Duodenal mucosa (tissue), 2 donors: ENCODE measurements around the gene LRP1.

ENCODE experiments used
- H3K27ac ChIP-seq: one replicate; pipeline ENCODE4 v1.7.0; 2013; ENCODE audit warnings: low read depth, low read length
- H3K27me3 ChIP-seq, 2 donors: one replicate each; pipeline ENCODE4 v1.7.0; 2013; ENCODE audit warnings: low read length in 2 of 2, control low read depth in 1 of 2; ENCODE audit not compliant: insufficient read depth in 2 of 2, control insufficient read depth in 1 of 2
- H3K36me3 ChIP-seq, 2 donors: one replicate each; pipeline ENCODE4 v1.7.0; 2013; ENCODE audit warnings: low read length in 2 of 2, control low read depth in 1 of 2; ENCODE audit not compliant: insufficient read depth in 2 of 2, control insufficient read depth in 1 of 2
- H3K4me1 ChIP-seq, 2 donors: one replicate each; pipeline ENCODE4 v1.7.0; 2013; ENCODE audit warnings: low read length in 2 of 2, control low read depth in 1 of 2; ENCODE audit not compliant: insufficient read depth in 2 of 2, control insufficient read depth in 1 of 2
- H3K4me3 ChIP-seq, 2 donors: one replicate each; pipeline ENCODE4 v1.7.0; 2013; ENCODE audit warnings: low read length in 2 of 2, low read depth in 1 of 2
- H3K9ac ChIP-seq, 2 donors: one replicate each; pipeline ENCODE4 v1.7.0; 2013; ENCODE audit warnings: low read length in 2 of 2, low read depth in 1 of 2
- H3K9me3 ChIP-seq, 2 donors: one replicate each; pipeline ENCODE4 v1.7.0; 2013; ENCODE audit warnings: low read length in 2 of 2, control low read depth in 1 of 2; ENCODE audit not compliant: control insufficient read depth in 1 of 2

Gene LRP1

GRCh38 chr12:57221169-57221917 is 93.1 kb downstream of the LRP1 start:
- no peaks in the 10 kb centered on the region for H3K9me3 ChIP-seq
- H3K4me3 ChIP-seq = no peak overlapping the region
- H3K9ac ChIP-seq = no peak overlapping the region
- peaks cover 10 to 22% of the 10 kb centered on the region in 2 donors for H3K4me1 ChIP-seq
- H3K36me3 ChIP-seq = no peaks in the 10 kb centered on the region
- no peak overlapping the region for H3K27ac ChIP-seq
- peaks cover 85 to 87% of the 10 kb centered on the region in 2 donors for H3K27me3 ChIP-seq

- Histone ChIP-seq H3K27me3 (peaks cover 80 to 93% of the 10 kb centered on the region in 2 donors), H3K36me3 (no peaks in the 10 kb centered on the region), H3K4me1 (peaks cover 9 to 13% of the 10 kb centered on the region in 2 donors), H3K4me3 (no peak overlapping the region), H3K9ac (no peak overlapping the region), H3K27ac (no peak overlapping the region), H3K9me3 (no peaks in the 10 kb centered on the region)
Observed at GRCh38 chr12:57222286-57223190, 94.3 kb downstream of the LRP1 start.

DNA sequence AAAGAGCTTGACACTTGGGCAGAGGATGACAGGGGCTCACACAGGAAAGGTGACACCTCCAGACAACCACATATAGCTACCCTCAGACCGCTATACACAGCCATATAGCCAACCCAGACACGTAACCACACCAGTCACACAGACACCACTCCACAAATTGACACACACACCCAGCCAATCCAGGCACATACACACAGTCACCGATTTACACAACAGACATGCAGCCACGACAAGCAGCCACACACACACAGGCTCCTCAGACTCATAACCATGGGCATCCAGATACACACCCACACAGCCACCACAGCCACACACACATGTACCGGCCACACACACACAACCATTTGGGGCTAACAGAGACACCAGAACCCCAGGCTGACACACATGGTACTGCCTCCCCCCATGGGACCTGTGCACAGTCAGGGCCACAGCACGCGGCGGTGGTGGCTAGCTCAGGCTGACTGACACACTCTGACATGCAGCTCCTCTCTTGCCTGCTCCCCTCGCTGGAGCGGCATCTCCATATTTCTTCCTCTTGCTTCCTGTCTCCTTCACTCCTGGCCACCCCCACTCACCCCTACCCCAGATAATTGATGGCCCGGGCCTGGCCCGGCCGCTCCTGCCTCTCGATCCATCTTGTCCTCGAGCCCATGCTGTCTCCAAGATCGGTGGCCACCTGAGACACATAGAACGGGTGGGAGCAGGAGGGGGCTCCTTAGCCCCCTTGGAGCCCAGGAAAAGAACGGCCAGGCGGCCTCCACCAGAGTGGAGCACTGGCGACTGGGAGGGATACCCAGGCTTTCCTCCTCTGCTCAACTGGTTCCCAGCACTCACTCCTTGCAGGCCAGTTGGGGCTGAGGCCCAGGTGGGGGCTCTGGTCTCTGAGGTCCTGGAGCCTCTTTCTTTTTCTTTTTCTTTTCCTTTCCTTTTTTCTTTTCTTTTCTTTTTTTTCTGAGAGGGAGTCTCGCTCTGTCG is 95.2 kb downstream of the LRP1 start:
- no peaks in the 10 kb centered on the region for H3K9me3 ChIP-seq
- peaks cover 10 to 11% of the 10 kb centered on the region in 2 donors for H3K4me1 ChIP-seq
- no peak overlapping the region for H3K9ac ChIP-seq
- no peaks in the 10 kb centered on the region for H3K36me3 ChIP-seq
- no peak overlapping the region for H3K4me3 ChIP-seq
- peaks cover 71 to 86% of the 10 kb centered on the region in 2 donors for H3K27me3 ChIP-seq
- no peak overlapping the region for H3K27ac ChIP-seq

DNA sequence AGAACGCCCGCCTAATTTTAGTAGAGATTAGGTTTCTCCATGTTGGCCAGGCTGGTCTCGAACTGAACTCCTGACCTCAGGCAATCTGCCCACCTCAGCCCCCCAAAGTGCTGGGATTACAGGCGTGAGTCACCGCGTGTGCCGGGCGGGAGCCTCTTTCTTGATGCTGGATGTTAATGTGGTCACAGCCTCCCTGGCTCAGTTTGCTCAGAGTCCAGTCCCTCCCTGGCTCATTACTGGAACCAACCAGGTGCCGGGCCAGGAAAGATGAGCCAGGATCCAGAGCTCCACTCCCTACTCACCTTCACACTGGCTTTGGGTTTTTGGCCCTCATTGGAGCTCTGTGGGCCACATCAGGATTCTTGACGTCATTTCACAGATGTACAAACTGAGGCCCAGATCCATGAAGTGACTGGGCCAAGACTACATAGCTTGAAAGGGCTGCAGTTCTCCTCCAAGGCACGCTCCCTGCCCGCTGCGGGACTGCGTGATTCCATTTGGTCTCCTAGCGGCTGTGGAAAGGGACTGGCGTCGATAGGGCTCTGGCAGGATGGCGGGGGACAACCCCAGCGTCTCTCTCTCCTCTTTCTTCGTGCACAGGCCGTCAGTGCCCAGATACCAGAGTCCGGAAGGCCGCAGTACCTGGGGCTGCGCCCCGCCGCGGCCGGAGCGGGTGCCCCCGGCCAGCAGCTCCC is 96.1 kb downstream of the LRP1 start:
- Histone ChIP-seq H3K27ac (no peak overlapping the region), H3K4me3 (no peak overlapping the region), H3K9ac (no peak overlapping the region), H3K9me3 (no peaks in the 10 kb centered on the region), H3K36me3 (no peaks in the 10 kb centered on the region), H3K4me1 (peaks cover 15 to 18% of the 10 kb centered on the region in 2 donors), H3K27me3 (peaks cover 61 to 76% of the 10 kb centered on the region in 2 donors)

GRCh38 chr12:57224973-57225679 is 96.8 kb downstream of the LRP1 start:
- H3K4me1 ChIP-seq = peaks cover 17 to 21% of the 10 kb centered on the region in 2 donors
- no peaks in the 10 kb centered on the region for H3K36me3 ChIP-seq
- no peak overlapping the region for H3K4me3 ChIP-seq
- peaks cover 56 to 70% of the 10 kb centered on the region in 2 donors for H3K27me3 ChIP-seq
- H3K9me3 ChIP-seq = no peaks in the 10 kb centered on the region
- no peak overlapping the region for H3K9ac ChIP-seq
- H3K27ac ChIP-seq = no peak overlapping the region

GRCh38 chr12:57225680-57226210 is 97.5 kb downstream of the LRP1 start:
- Histone ChIP-seq H3K9ac (no peak overlapping the region), H3K4me3 (no peak overlapping the region), H3K36me3 (no peaks in the 10 kb centered on the region), H3K27ac (no peak overlapping the region), H3K4me1 (peaks cover 23 to 27% of the 10 kb centered on the region in 2 donors), H3K27me3 (peaks cover 52 to 66% of the 10 kb centered on the region in 2 donors), H3K9me3 (no peaks in the 10 kb centered on the region)

GRCh38 chr12:57226588-57227314 is 98.5 kb downstream of the LRP1 start:
- Histone ChIP-seq H3K9me3 (no peaks in the 10 kb centered on the region), H3K4me1 (peaks cover 27 to 32% of the 10 kb centered on the region in 2 donors), H3K4me3 (peak overlapping the region in 1 of 2 donors; percentile 25), H3K9ac (no peak overlapping the region), H3K36me3 (peaks cover 3 to 4% of the 10 kb centered on the region in 2 donors), H3K27ac (no peak overlapping the region), H3K27me3 (peaks cover 42 to 57% of the 10 kb centered on the region in 2 donors)

DNA sequence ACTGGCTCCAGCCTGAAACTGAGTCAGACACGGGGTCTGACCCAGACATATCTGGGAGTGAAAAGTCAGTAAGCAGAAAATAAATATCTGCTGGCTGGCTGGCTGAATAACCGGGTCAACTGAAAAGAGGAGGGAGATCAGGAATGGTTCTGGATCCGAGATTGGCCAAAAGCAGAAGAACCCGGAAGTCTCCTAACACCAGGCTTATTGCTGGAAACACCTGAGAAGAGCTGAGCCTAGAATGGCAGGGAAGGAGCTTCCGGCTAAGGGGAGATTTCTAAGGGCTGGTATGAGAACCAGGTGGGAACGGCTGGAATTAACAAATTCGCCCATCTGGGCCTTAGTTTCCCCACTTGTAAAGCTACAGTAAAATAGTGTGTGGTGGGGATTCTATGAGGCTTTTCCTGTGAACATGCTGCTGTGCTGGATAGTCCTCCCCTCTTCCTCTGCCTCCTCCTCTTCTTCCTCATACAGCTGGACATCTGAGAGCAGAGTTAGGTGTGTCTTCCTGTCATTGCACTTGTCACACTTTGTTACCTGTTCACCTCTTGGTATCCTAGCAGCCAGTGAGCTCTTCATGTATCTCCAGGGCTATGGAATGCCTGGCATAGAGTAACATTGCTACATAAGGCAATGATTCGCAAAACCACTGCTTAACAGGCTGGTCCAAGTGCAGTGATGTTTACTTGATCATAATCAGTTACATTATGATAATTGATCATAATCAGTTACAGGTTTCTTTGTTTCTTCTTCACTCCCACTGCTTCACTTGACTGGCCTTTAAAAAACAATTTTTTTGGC is 99.2 kb downstream of the LRP1 start:
- Histone ChIP-seq H3K4me1 (peaks cover 27 to 32% of the 10 kb centered on the region in 2 donors), H3K4me3 (peak overlapping the region in 1 of 2 donors; percentile 25), H3K27me3 (peaks cover 36 to 49% of the 10 kb centered on the region in 2 donors), H3K36me3 (peaks cover 9 to 11% of the 10 kb centered on the region in 2 donors), H3K9me3 (no peaks in the 10 kb centered on the region), H3K27ac (no peak overlapping the region), H3K9ac (no peak overlapping the region)
